GM23338 (cell line): Measurements from ENCODE around the gene DTX4. TPM values are rescaled to one million over a fixed set of nuclear protein-coding genes. Genes with fewer than 3 reads are reported as not detected.

Source experiments
- ATAC-seq: fragments of 200-7000 bp; cut with Tn5 transposase; 3 replicates; pipeline ENCODE4 v1.9.1; 2020
- DNase-seq: peaks from one replicate; pipeline ENCODE4 v3.0.0-alpha.2; 2015; ENCODE audit warnings: low spot score
- H2AFZ ChIP-seq: fragments of 200-600 bp; sonication (generic); 2 replicates; pipeline ENCODE4 v1.8.0; 2016; ENCODE audit warnings: antibody characterized with exemption, mild to moderate bottlenecking, moderate library complexity
- H3F3A ChIP-seq: fragments of 200-600 bp; sonication (generic); replicated peaks from 2 replicates; pipeline ENCODE4 v1.8.0; 2017; ENCODE audit warnings: antibody characterized with exemption, mixed run types, low read depth
- H3K27ac ChIP-seq: fragments of 200-600 bp; sonication (generic); 2 replicates; pipeline ENCODE4 v1.6.1; 2016; ENCODE audit warnings: low read depth
- H3K27me3 ChIP-seq: fragments of 200-600 bp; sonication (generic); 2 replicates; pipeline ENCODE4 v1.8.0; 2016; ENCODE audit warnings: mild to moderate bottlenecking, mixed run types, moderate library complexity; ENCODE audit not compliant: insufficient read depth
- H3K36me3 ChIP-seq: fragments of 200-600 bp; sonication (generic); 2 replicates; pipeline ENCODE4 v1.8.0; 2016; ENCODE audit warnings: mild to moderate bottlenecking; ENCODE audit not compliant: insufficient read depth
- H3K4me1 ChIP-seq: fragments of 200-600 bp; sonication (generic); 2 replicates; pipeline ENCODE4 v1.8.0; 2016; ENCODE audit warnings: mild to moderate bottlenecking, moderate library complexity; ENCODE audit not compliant: insufficient read depth
- H3K4me2 ChIP-seq: fragments of 200-600 bp; sonication (generic); 2 replicates; pipeline ENCODE4 v1.7.1; 2017; ENCODE audit warnings: mixed run types
- H3K4me3 ChIP-seq: fragments of 200-600 bp; sonication (generic); 2 replicates; pipeline ENCODE4 v1.6.1; 2016; ENCODE audit warnings: mixed run types
- H3K79me2 ChIP-seq: fragments of 200-600 bp; sonication (generic); replicated peaks from 2 replicates; pipeline ENCODE4 v1.8.0; 2017; ENCODE audit warnings: mild to moderate bottlenecking; ENCODE audit not compliant: insufficient read depth
- H3K9me2 ChIP-seq: fragments of 200-600 bp; sonication (generic); 2 replicates; pipeline ENCODE4 v1.8.0; 2017; ENCODE audit not compliant: insufficient read depth
- H4K20me1 ChIP-seq: fragments of 200-600 bp; sonication (generic); replicated peaks from 2 replicates; pipeline ENCODE4 v1.8.0; 2017; ENCODE audit warnings: mild to moderate bottlenecking; ENCODE audit not compliant: insufficient read depth
- H3K27ac Mint-ChIP-seq: 2 replicates; pipeline ENCODE4 v1.8.0; 2020; ENCODE audit warnings: inconsistent platforms, mild to moderate bottlenecking, moderate library complexity, mixed read lengths
- H3K27me3 Mint-ChIP-seq: 3 replicates; pipeline ENCODE4 v1.8.0; 2022; ENCODE audit warnings: low read depth, mild to moderate bottlenecking, moderate library complexity, mixed read lengths, inconsistent platforms; ENCODE audit not compliant: insufficient read depth, poor library complexity
- H3K36me3 Mint-ChIP-seq: 3 replicates; pipeline ENCODE4 v1.8.0; 2021; ENCODE audit warnings: low read depth, mild to moderate bottlenecking, inconsistent platforms, moderate library complexity, mixed read lengths
- H3K4me1 Mint-ChIP-seq: 3 replicates; pipeline ENCODE4 v1.8.0; 2020; ENCODE audit warnings: mild to moderate bottlenecking, inconsistent platforms, mixed read lengths
- H3K4me3 Mint-ChIP-seq: 3 replicates; pipeline ENCODE4 v1.8.0; 2021; ENCODE audit warnings: moderate library complexity, mild to moderate bottlenecking, inconsistent platforms, mixed read lengths
- H3K9me3 Mint-ChIP-seq: 3 replicates; pipeline ENCODE4 v1.8.0; 2020; ENCODE audit warnings: moderate library complexity, mild to moderate bottlenecking, inconsistent platforms, mixed read lengths
- CREB1 ChIP-seq: fragments of 250-450 bp; sonication (Bioruptor Pico); IDR thresholded peaks from 2 replicates; pipeline ENCODE4 v1.5.0; 2020; ENCODE audit warnings: low read depth, mild to moderate bottlenecking, moderate library complexity
- CTCF ChIP-seq, 2 experiments: fragments of 200-600 bp in 1 of 2; sonication (generic) in 1 of 2; conservative IDR thresholded peaks; 2 replicates each; pipeline versions ENCODE4 v1.5.1 to v1.6.1; 2016 to 2017; ENCODE audit warnings: antibody characterized with exemption in 2 of 2, low read depth in 2 of 2, mild to moderate bottlenecking in 2 of 2, moderate library complexity in 1 of 2
- ETS1 ChIP-seq: IDR thresholded peaks from 2 replicates; pipeline ENCODE4 v1.6.1; 2016; ENCODE audit warnings: antibody characterized with exemption
- EZH2 ChIP-seq: fragments of 200-600 bp; sonication (generic); IDR thresholded peaks from one replicate; pipeline ENCODE4 v1.8.0; 2017; ENCODE audit warnings: antibody characterized with exemption, mild to moderate bottlenecking, low read depth; ENCODE audit not compliant: unreplicated experiment
- EZH2phosphoT487 ChIP-seq: fragments of 200-600 bp; sonication (generic); IDR thresholded peaks from one replicate; pipeline ENCODE4 v1.8.1; 2018; ENCODE audit warnings: antibody characterized with exemption; ENCODE audit not compliant: unreplicated experiment
- JUNB ChIP-seq: IDR thresholded peaks from one replicate; pipeline ENCODE4 v1.6.1; 2016; ENCODE audit warnings: antibody characterized with exemption; ENCODE audit not compliant: unreplicated experiment
- NANOG ChIP-seq: IDR thresholded peaks from 2 replicates; pipeline ENCODE4 v1.6.1; 2016; ENCODE audit warnings: antibody characterized with exemption, borderline replicate concordance
- POLR2AphosphoS5 ChIP-seq: IDR thresholded peaks from 2 replicates; pipeline ENCODE4 v1.6.1; 2016; ENCODE audit warnings: antibody characterized with exemption, low read depth
- REST ChIP-seq: IDR thresholded peaks from one replicate; pipeline ENCODE4 v1.6.1; 2018; ENCODE audit warnings: antibody characterized with exemption; ENCODE audit not compliant: unreplicated experiment
- STAT1 ChIP-seq: IDR thresholded peaks from one replicate; pipeline ENCODE4 v1.6.1; 2016; ENCODE audit warnings: antibody characterized with exemption; ENCODE audit not compliant: unreplicated experiment
- ZNF114 ChIP-seq: fragments of 250-450 bp; sonication (Bioruptor Pico); IDR thresholded peaks from 2 replicates; pipeline ENCODE4 v1.5.0; 2020; ENCODE audit warnings: mild to moderate bottlenecking, moderate library complexity
- ZNF331 ChIP-seq: fragments of 250-450 bp; sonication (Bioruptor Pico); IDR thresholded peaks from 2 replicates; pipeline ENCODE4 v1.5.0; 2020; ENCODE audit warnings: low read depth, mild to moderate bottlenecking, moderate library complexity
- polyA plus RNA-seq: library from polyadenylated mRNA; unstranded; fragments of >200 nt; fragmentation: Nextera tagmentation; extraction: Ambion mirVana; gene quantifications from 2 replicates; pipeline ENCODE4 v1.2.1, GENCODE V29; 2016
- total RNA-seq: library from RNA; depleted of rRNA; stranded (reverse); fragments of >200 nt; shearing (Covaris generic); gene quantifications from 2 replicates; pipeline ENCODE4 v1.2.3, GENCODE V29; 2014

Gene DTX4
- total and polyA plus RNA-seq, 2 experiments from 2014 or later, result 4.2 to 14.7 TPM

GRCh38 chr11:59247531-59248227 is 75.7 kb downstream of the DTX4 start:
- H3K9me3 Mint-ChIP-seq, result peaks cover 13% of the 10 kb centered on the region
- no peak for DNase-seq
- Histone ChIP-seq H3K36me3 (no peaks in the 10 kb centered on the region), H4K20me1 (no peaks in the 10 kb centered on the region), H3K9me2 (peaks cover 15% of the 10 kb centered on the region), H3K79me2 (no peaks in the 10 kb centered on the region), H3K27me3 (no peaks in the 10 kb centered on the region), H3K4me2 (no peak overlapping the region), H3K4me1 (no peaks in the 10 kb centered on the region), H3K4me3 (no peak overlapping the region), H2AFZ (no peak overlapping the region), H3F3A (no peaks in the 10 kb centered on the region), H3K27ac (no peak overlapping the region)
- H3K4me3 Mint-ChIP-seq, result no peak overlapping the region
- peaks cover 5% of the 10 kb centered on the region; the same call in 2 of the 3 replicates for H3K4me1 Mint-ChIP-seq
- TF ChIP-seq ZNF114 (CRISPR knock-in tag), result no peak
- no peaks in the 10 kb centered on the region for H3K27me3 Mint-ChIP-seq
- H3K27ac Mint-ChIP-seq, result no peak overlapping the region
- no peak for ATAC-seq
- no peaks in the 10 kb centered on the region; the same call in 2 of the 3 replicates for H3K36me3 Mint-ChIP-seq

GRCh38 chr11:59249535-59249934 is 77.6 kb downstream of the DTX4 start:
- no peaks in the 10 kb centered on the region for H3K27me3 Mint-ChIP-seq
- Histone ChIP-seq H2AFZ (no peak overlapping the region), H3K36me3 (no peaks in the 10 kb centered on the region), H3K4me1 (no peaks in the 10 kb centered on the region), H3K27ac (no peak overlapping the region), H4K20me1 (no peaks in the 10 kb centered on the region), H3K4me2 (no peak overlapping the region), H3K79me2 (no peaks in the 10 kb centered on the region), H3K9me2 (peaks cover 16% of the 10 kb centered on the region), H3K4me3 (no peak overlapping the region), H3K27me3 (no peaks in the 10 kb centered on the region), H3F3A (no peaks in the 10 kb centered on the region)
- peaks cover 8% of the 10 kb centered on the region; the same call in 2 of the 3 replicates for H3K4me1 Mint-ChIP-seq
- H3K36me3 Mint-ChIP-seq, result no peaks in the 10 kb centered on the region; the same call in 2 of the 3 replicates
- no peak overlapping the region for H3K4me3 Mint-ChIP-seq
- H3K9me3 Mint-ChIP-seq, result peaks cover 7% of the 10 kb centered on the region
- DNase-seq (no peak), ATAC-seq (no peak)
- H3K27ac Mint-ChIP-seq, result no peak overlapping the region
- TF ChIP-seq STAT1 (no peak), JUNB (no peak), POLR2AphosphoS5 (no peak), CTCF (conservative IDR thresholded peaks at IDR 0.05; ENCODE audit: low read depth in 2 of 2) (no peak), REST (no peak), EZH2phosphoT487 (no peak), EZH2 (no peak), ZNF114 (CRISPR knock-in tag) (no peak), ETS1 (no peak), ZNF331 (no peak), NANOG (no peak), CREB1 (CRISPR knock-in tag) (no peak)
